DOHH2 (cell line): Measurements from ENCODE around the gene ABCA4.

Experiments used
- H3F3A ChIP-seq: fragments of 200-600 bp; sonication (generic), shearing (Covaris generic); 2 replicates; pipeline ENCODE4 v1.6.0; 2016; ENCODE audit warnings: antibody characterized with exemption, mild to moderate bottlenecking; ENCODE audit not compliant: control insufficient read depth, insufficient read depth
- H3K27ac ChIP-seq: fragments of 200-600 bp; sonication (generic); 2 replicates; pipeline ENCODE4 v1.5.1; 2014; ENCODE audit warnings: low read depth, mild to moderate bottlenecking, low read length, moderate library complexity
- H3K27me3 ChIP-seq: fragments of 200-600 bp; sonication (generic); 2 replicates; pipeline ENCODE4 v1.6.1; 2014; ENCODE audit warnings: mild to moderate bottlenecking, low read length, mixed read lengths; ENCODE audit not compliant: control insufficient read depth
- H3K36me3 ChIP-seq: fragments of 200-600 bp; sonication (generic); 2 replicates; pipeline ENCODE4 v1.6.1; 2014; ENCODE audit warnings: mild to moderate bottlenecking, low read length, moderate library complexity, mixed read lengths; ENCODE audit not compliant: control insufficient read depth
- H3K4me1 ChIP-seq: fragments of 200-600 bp; sonication (generic); 2 replicates; pipeline ENCODE4 v1.6.1; 2014; ENCODE audit warnings: mild to moderate bottlenecking, low read length, mixed read lengths; ENCODE audit not compliant: control insufficient read depth
- H3K4me2 ChIP-seq: fragments of 200-600 bp; sonication (generic); 2 replicates; pipeline ENCODE4 v1.6.0; 2014; ENCODE audit warnings: mild to moderate bottlenecking, low read length, moderate library complexity
- H3K4me3 ChIP-seq: fragments of 200-600 bp; sonication (generic); 2 replicates; pipeline ENCODE4 v1.5.1; 2014; ENCODE audit warnings: mild to moderate bottlenecking, low read length, mixed read lengths
- H3K79me2 ChIP-seq: fragments of 200-600 bp; sonication (generic); 2 replicates; pipeline ENCODE4 v1.6.1; 2014; ENCODE audit warnings: mild to moderate bottlenecking, low read length, mixed read lengths; ENCODE audit not compliant: control insufficient read depth
- H3K9me2 ChIP-seq: fragments of 200-600 bp; sonication (generic); replicated peaks from 2 replicates; pipeline ENCODE4 v1.6.1; 2014; ENCODE audit warnings: mild to moderate bottlenecking, low read length, mixed read lengths; ENCODE audit not compliant: control insufficient read depth
- H3K9me3 ChIP-seq: fragments of 200-600 bp; sonication (generic); 2 replicates; pipeline ENCODE4 v1.6.1; 2014; ENCODE audit warnings: antibody characterized with exemption, low read length, mixed read lengths; ENCODE audit not compliant: control insufficient read depth, insufficient read depth
- H4K20me1 ChIP-seq: fragments of 200-600 bp; sonication (generic); 2 replicates; pipeline ENCODE4 v1.6.0; 2014; ENCODE audit warnings: low read depth, mild to moderate bottlenecking, antibody characterized with exemption, low read length, moderate library complexity; ENCODE audit not compliant: control insufficient read depth, insufficient read depth
- CTCF ChIP-seq: fragments of 200-600 bp; sonication (generic); IDR thresholded peaks from one replicate; pipeline ENCODE4 v1.5.1; 2014; ENCODE audit warnings: antibody characterized with exemption, mild to moderate bottlenecking, low read depth, low read length; ENCODE audit not compliant: poor library complexity, severe bottlenecking
- EZH2phosphoT487 ChIP-seq: fragments of 200-600 bp; sonication (generic); IDR thresholded peaks from 2 replicates; pipeline ENCODE4 v1.6.1; 2017; ENCODE audit warnings: borderline replicate concordance, mild to moderate bottlenecking, antibody characterized with exemption, low read length, moderate library complexity, mixed read lengths

Gene ABCA4

GRCh38 chr1:94107141-94107540 is 13.8 kb downstream of the ABCA4 start:
- no peaks in the 10 kb centered on the region; the same call in 1 of the 2 replicates for H3K4me1 ChIP-seq
- no peaks in the 10 kb centered on the region for H4K20me1 ChIP-seq
- peaks cover 4% of the 10 kb centered on the region; the same call in 1 of the 2 replicates for H3K27me3 ChIP-seq
- no peak overlapping the region for H3K27ac ChIP-seq
- H3F3A ChIP-seq, result no peaks in the 10 kb centered on the region
- H3K79me2 ChIP-seq, result no peaks in the 10 kb centered on the region
- H3K36me3 ChIP-seq, result no peaks in the 10 kb centered on the region
- no peak for TF ChIP-seq EZH2phosphoT487
- no peak for TF ChIP-seq CTCF
- H3K4me2 ChIP-seq, result no peak overlapping the region
- H3K9me3 ChIP-seq, result no peaks in the 10 kb centered on the region
- H3K4me3 ChIP-seq, result no peak overlapping the region
- H3K9me2 ChIP-seq, result no peaks in the 10 kb centered on the region

GRCh38 chr1:94106716-94107115 is 14.2 kb downstream of the ABCA4 start:
- Histone ChIP-seq H3K4me3 (no peak overlapping the region), H3F3A (no peaks in the 10 kb centered on the region), H3K27me3 (peaks cover 4% of the 10 kb centered on the region; the same call in 1 of the 2 replicates), H3K4me2 (no peak overlapping the region), H3K36me3 (no peaks in the 10 kb centered on the region), H3K79me2 (no peaks in the 10 kb centered on the region), H3K4me1 (no peaks in the 10 kb centered on the region; the same call in 1 of the 2 replicates), H3K9me3 (no peaks in the 10 kb centered on the region), H3K9me2 (no peaks in the 10 kb centered on the region), H4K20me1 (no peaks in the 10 kb centered on the region), H3K27ac (no peak overlapping the region)
- no peak for TF ChIP-seq EZH2phosphoT487
- no peak for TF ChIP-seq CTCF

- no peak overlapping the region for H3K4me3 ChIP-seq
- no peaks in the 10 kb centered on the region for H3F3A ChIP-seq
- no peak overlapping the region for H3K4me2 ChIP-seq
- H3K9me2 ChIP-seq, result no peaks in the 10 kb centered on the region
- no peaks in the 10 kb centered on the region for H3K79me2 ChIP-seq
- no peaks in the 10 kb centered on the region for H3K9me3 ChIP-seq
- no peaks in the 10 kb centered on the region for H3K36me3 ChIP-seq
- TF ChIP-seq CTCF, result no peak
- TF ChIP-seq EZH2phosphoT487, result no peak
- H4K20me1 ChIP-seq, result no peaks in the 10 kb centered on the region
- no peaks in the 10 kb centered on the region for H3K4me1 ChIP-seq
- no peak overlapping the region for H3K27ac ChIP-seq
- peaks cover 4% of the 10 kb centered on the region; the same call in 1 of the 2 replicates for H3K27me3 ChIP-seq
These were observed 14.9 kb downstream of the ABCA4 start for GRCh38 chr1:94105957-94106529.
